Upper lobe of left lung (tissue), 4 donors: ENCODE measurements around the gene DOCK1.

ENCODE experiments used
- CTCF ChIP-seq, 6 experiments: fragments of 450-650 bp in 4 of 6; fragments of 200-600 bp in 2 of 6; sonication (generic) in 2 of 6; IDR thresholded peaks; one replicate each; pipeline ENCODE4 v1.5.1; 2016 to 2019; ENCODE audit warnings: antibody characterized with exemption in 6 of 6
- POLR2A ChIP-seq, 4 donors: fragments of 450-650 bp; IDR thresholded peaks; one replicate each; pipeline ENCODE4 v1.5.1; 2016 to 2017; ENCODE audit warnings: antibody characterized with exemption in 4 of 4, mild to moderate bottlenecking in 2 of 4

- no peak for TF ChIP-seq POLR2A (IDR thresholded peaks at IDR 0.05)
- no peak for TF ChIP-seq CTCF (IDR thresholded peaks at IDR 0.05)
Measured at GRCh38 chr10:127174866-127175265, 269.6 kb downstream of the DOCK1 start.
